HEK293 (cell line): Measurements from ENCODE around the gene SLC25A13.
A peak's percentile ranks its signal among the peaks of the same experiment; 100 is the strongest.

Source experiments
- CTCF ChIA-PET: fragments of 350-600 bp; formaldehyde crosslinking; extraction: SDS; loops from one replicate; lab custom pipeline; 2021; ENCODE audit warnings: antibody characterized with exemption; lab: Yijun Ruan, JAX
- POLR2A ChIA-PET: fragments of 300-600 bp; formaldehyde crosslinking; extraction: SDS; loops from one replicate; lab custom pipeline; 2020; ENCODE audit warnings: antibody characterized with exemption, inconsistent platforms; lab: Yijun Ruan, JAX
- H3K27ac ChIP-seq: fragments of 200-500 bp; sonication (Bioruptor generic); 2 replicates; pipeline ENCODE4 v1.5.1; 2014; ENCODE audit warnings: low read depth, low read length, control low read depth, inconsistent platforms; ENCODE audit errors: extremely low read depth
- H3K36me3 ChIP-seq, 2 experiments: fragments of 200-500 bp in 1 of 2; sonication (Bioruptor generic) in 1 of 2; 1 replicate in 1 of 2; 2 replicates in 1 of 2; pipeline ENCODE4 v1.5.1; 2014 to 2017; ENCODE audit warnings: inconsistent platforms in 2 of 2, low read length in 2 of 2; ENCODE audit not compliant: control insufficient read depth in 2 of 2, insufficient read depth in 1 of 2
- H3K4me1 ChIP-seq: fragments of 200-500 bp; sonication (Bioruptor generic); 2 replicates; pipeline ENCODE4 v1.5.1; 2014; ENCODE audit warnings: mild to moderate bottlenecking, low read length, inconsistent platforms; ENCODE audit not compliant: control insufficient read depth, insufficient read depth
- H3K4me3 ChIP-seq: 2 replicates; pipeline ENCODE4 v1.5.1; 2011; ENCODE audit warnings: low read depth, mild to moderate bottlenecking, control low read depth, low read length, moderate library complexity
- H3K9me3 ChIP-seq: fragments of 200-500 bp; sonication (Bioruptor generic); 2 replicates; pipeline ENCODE4 v1.5.1; 2014; ENCODE audit warnings: low read depth, low read length, inconsistent platforms; ENCODE audit not compliant: control insufficient read depth, insufficient read depth
- BCL11B ChIP-seq: fragments of 450-650 bp; formaldehyde crosslinking; IDR thresholded peaks from 2 replicates; pipeline ENCODE4 v1.5.1; 2016; ENCODE audit warnings: low read depth, missing biosample characterization, missing genetic modification characterization
- PRDM6 ChIP-seq: fragments of 450-650 bp; formaldehyde crosslinking; IDR thresholded peaks from 2 replicates; pipeline ENCODE4 v1.5.1; 2017; ENCODE audit warnings: missing biosample characterization, missing genetic modification characterization
- RBAK ChIP-seq: fragments of 450-650 bp; formaldehyde crosslinking; IDR thresholded peaks from 2 replicates; pipeline ENCODE4 v1.5.1; 2016; ENCODE audit warnings: missing biosample characterization, missing genetic modification characterization
- SETDB1 ChIP-seq: IDR thresholded peaks from one replicate; pipeline ENCODE4 v1.6.1; 2017; ENCODE audit warnings: mild to moderate bottlenecking, low read length, moderate library complexity, mixed read lengths; ENCODE audit not compliant: insufficient read length
- SP2 ChIP-seq: fragments of 450-650 bp; formaldehyde crosslinking; IDR thresholded peaks from 2 replicates; pipeline ENCODE4 v1.5.1; 2016; ENCODE audit warnings: missing biosample characterization, missing genetic modification characterization
- TRIM28 ChIP-seq: IDR thresholded peaks from 2 replicates; pipeline ENCODE4 v1.6.1; 2011; ENCODE audit warnings: low read length, control low read depth, borderline replicate concordance
- YY1 ChIP-seq: fragments of 450-650 bp; formaldehyde crosslinking; IDR thresholded peaks from 2 replicates; pipeline ENCODE4 v1.5.1; 2018; ENCODE audit warnings: missing biosample characterization, missing genetic modification characterization
- ZBTB10 ChIP-seq: fragments of 450-650 bp; formaldehyde crosslinking; IDR thresholded peaks from 2 replicates; pipeline ENCODE4 v1.5.1; 2016; ENCODE audit warnings: missing biosample characterization, missing genetic modification characterization
- ZFP69B ChIP-seq: fragments of 450-650 bp; formaldehyde crosslinking; IDR thresholded peaks from 2 replicates; pipeline ENCODE4 v1.5.1; 2016; ENCODE audit warnings: missing biosample characterization, missing genetic modification characterization
- ZNF155 ChIP-seq: fragments of 450-650 bp; formaldehyde crosslinking; IDR thresholded peaks from 2 replicates; pipeline ENCODE4 v1.5.1; 2016; ENCODE audit warnings: missing biosample characterization, missing genetic modification characterization
- ZNF248 ChIP-seq: fragments of 450-650 bp; formaldehyde crosslinking; IDR thresholded peaks from 2 replicates; pipeline ENCODE4 v1.5.1; 2017; ENCODE audit warnings: missing biosample characterization, missing genetic modification characterization
- ZNF280D ChIP-seq: fragments of 450-650 bp; formaldehyde crosslinking; IDR thresholded peaks from 2 replicates; pipeline ENCODE4 v1.5.1; 2016; ENCODE audit warnings: missing biosample characterization, missing genetic modification characterization
- ZNF302 ChIP-seq: fragments of 450-650 bp; formaldehyde crosslinking; IDR thresholded peaks from 2 replicates; pipeline ENCODE4 v1.5.1; 2016; ENCODE audit warnings: missing biosample characterization, missing genetic modification characterization, low read depth
- ZNF394 ChIP-seq: fragments of 450-650 bp; formaldehyde crosslinking; IDR thresholded peaks from 2 replicates; pipeline ENCODE4 v1.5.1; 2016; ENCODE audit warnings: missing biosample characterization, missing genetic modification characterization, mild to moderate bottlenecking, moderate library complexity, borderline replicate concordance
- ZNF501 ChIP-seq: fragments of 450-650 bp; formaldehyde crosslinking; IDR thresholded peaks from 2 replicates; pipeline ENCODE4 v1.5.1; 2016; ENCODE audit warnings: missing biosample characterization, missing genetic modification characterization
- ZNF514 ChIP-seq: fragments of 450-650 bp; formaldehyde crosslinking; IDR thresholded peaks from 2 replicates; pipeline ENCODE4 v1.5.1; 2016; ENCODE audit warnings: missing biosample characterization, missing genetic modification characterization
- ZNF558 ChIP-seq: fragments of 450-650 bp; formaldehyde crosslinking; IDR thresholded peaks from 2 replicates; pipeline ENCODE4 v1.5.1; 2016; ENCODE audit warnings: missing biosample characterization, missing genetic modification characterization
- ZNF624 ChIP-seq: fragments of 450-650 bp; formaldehyde crosslinking; IDR thresholded peaks from 2 replicates; pipeline ENCODE4 v1.5.1; 2017; ENCODE audit warnings: missing biosample characterization, missing genetic modification characterization
- ZNF660 ChIP-seq: fragments of 450-650 bp; IDR thresholded peaks from 2 replicates; pipeline ENCODE4 v1.5.1; 2018; ENCODE audit warnings: missing biosample characterization, mild to moderate bottlenecking, missing genetic modification characterization
- ZNF701 ChIP-seq: fragments of 450-650 bp; formaldehyde crosslinking; IDR thresholded peaks from 2 replicates; pipeline ENCODE4 v1.5.1; 2016; ENCODE audit warnings: missing biosample characterization, missing genetic modification characterization
- ZSCAN18 ChIP-seq: fragments of 450-650 bp; formaldehyde crosslinking; IDR thresholded peaks from 2 replicates; pipeline ENCODE4 v1.5.1; 2016; ENCODE audit warnings: missing biosample characterization, missing genetic modification characterization

Gene SLC25A13

GRCh38 chr7:96102096-96102811 is 219.6 kb downstream of the SLC25A13 start (continued):
- TF ChIP-seq ZNF660 (tag by site-specific recombination) (no peak), ZNF558 (tag by site-specific recombination) (no peak), SP2 (no peak)

- Histone ChIP-seq H3K4me1 (no peaks in the 10 kb centered on the region), H3K36me3 (no peaks in the 10 kb centered on the region), H3K4me3 (no peak overlapping the region), H3K9me3 (no peaks in the 10 kb centered on the region), H3K27ac (no peak overlapping the region)
- TF ChIP-seq ZNF514 (tag by site-specific recombination) (no peak), BCL11B (tag by site-specific recombination) (no peak), ZSCAN18 (tag by site-specific recombination) (no peak)
- ChIA-PET POLR2A (no interaction called here), CTCF (no interaction called here)
These were observed 221.2 kb downstream of the SLC25A13 start for GRCh38 chr7:96100737-96101136.

GRCh38 chr7:96097835-96098234 is 224.1 kb downstream of the SLC25A13 start:
- no peak for TF ChIP-seq ZNF394 (tag by site-specific recombination)
- TF ChIP-seq TRIM28: no peak
- TF ChIP-seq RBAK (tag by site-specific recombination): no peak
- TF ChIP-seq ZNF701: no peak
- TF ChIP-seq ZNF302 (tag by site-specific recombination): no peak
- TF ChIP-seq ZNF280D: no peak
- no peak for TF ChIP-seq ZNF501 (tag by site-specific recombination)
- no peak for TF ChIP-seq YY1 (tag by site-specific recombination)
- TF ChIP-seq, all 188 proteins: peak for 0
- Histone ChIP-seq H3K4me1 (no peaks in the 10 kb centered on the region), H3K27ac (no peak overlapping the region), H3K4me3 (no peak overlapping the region), H3K36me3 (no peaks in the 10 kb centered on the region), H3K9me3 (no peaks in the 10 kb centered on the region)
- ChIA-PET CTCF (interaction anchor here (0.9 to 1.2 kb wide), 2 partner anchors 13 to 967 kb away, joined by 4 to 5 read pairs; no protein-coding TSS in a partner anchor), POLR2A (no interaction called here)

- TF ChIP-seq SP2 (no peak), ZNF155 (tag by site-specific recombination) (no peak), PRDM6 (tag by site-specific recombination) (0 out of 2 replicates have a peak, but pooled peaks have one; percentile 14), ZNF624 (tag by site-specific recombination) (no peak), SETDB1 (no peak), BCL11B (tag by site-specific recombination) (no peak), ZFP69B (no peak), ZNF248 (no peak), ZBTB10 (tag by site-specific recombination) (no peak)
- H3K4me3 ChIP-seq: no peak overlapping the region
- H3K27ac ChIP-seq: no peak overlapping the region
- CTCF ChIA-PET: interaction anchor here (0.7 kb wide), 1 partner anchor 841 kb away, joined by 4 read pairs; no protein-coding TSS in a partner anchor
- H3K4me1 ChIP-seq: no peaks in the 10 kb centered on the region
- no peaks in the 10 kb centered on the region for H3K36me3 ChIP-seq
- POLR2A ChIA-PET: no interaction called here
- no peaks in the 10 kb centered on the region for H3K9me3 ChIP-seq
These were observed 228.5 kb downstream of the SLC25A13 start for GRCh38 chr7:96093435-96093834.
